Measurements from ENCODE around the gene CACNA1B.

GRCh38 chr9:138037140-138037539, 159.6 kb downstream of the CACNA1B start:
- TF ChIP-seq ZZZ3 (CRISPR knock-in tag; IDR thresholded peaks at IDR 0.05; ENCODE audit: borderline replicate concordance) (no peak), ARNTL (CRISPR knock-in tag; IDR thresholded peaks at IDR 0.05) (no peak), ZKSCAN8 (CRISPR knock-in tag; IDR thresholded peaks at IDR 0.05; ENCODE audit: borderline replicate concordance) (no peak), POLR2A (IDR thresholded peaks at IDR 0.05; ENCODE audit: insufficient read depth in 1 of 2, low read depth in 2 of 2, low read length in 2 of 2) (no peak), POLR2AphosphoS5 (IDR thresholded peaks at IDR 0.05; ENCODE audit: low read depth, low read length) (no peak), ATAD3A (CRISPR knock-in tag; IDR thresholded peaks at IDR 0.05) (no peak), NR2C2 (CRISPR knock-in tag; IDR thresholded peaks at IDR 0.05; ENCODE audit: borderline replicate concordance) (no peak)

All from HepG2 (cell line).